Endothelial cell of umbilical vein (primary cell): ENCODE measurements around the gene RABEP1.

ENCODE experiments used
- EZH2 ChIP-seq: IDR thresholded peaks from 2 replicates; pipeline ENCODE4 v1.6.1; 2012; ENCODE audit warnings: borderline replicate concordance, low read depth, mild to moderate bottlenecking, moderate library complexity, low read length, inconsistent platforms; ENCODE audit not compliant: severe bottlenecking
- JUN ChIP-seq: IDR thresholded peaks from 2 replicates; pipeline ENCODE4 v1.6.1; 2011; ENCODE audit warnings: borderline replicate concordance, low read depth; ENCODE audit not compliant: insufficient read length, insufficient read depth
- MYC ChIP-seq: IDR thresholded peaks from one replicate; pipeline ENCODE4 v1.6.1; 2011; ENCODE audit warnings: mild to moderate bottlenecking, low read depth, low read length
- POLR2A ChIP-seq: IDR thresholded peaks from 2 replicates; pipeline ENCODE4 v1.6.1; 2012; ENCODE audit warnings: low read depth, mild to moderate bottlenecking, control low read depth, low read length
- POLR2AphosphoS5 ChIP-seq: IDR thresholded peaks from 2 replicates; pipeline ENCODE4 v1.6.1; 2012; ENCODE audit warnings: low read depth, mild to moderate bottlenecking, control low read depth, low read length, moderate library complexity; ENCODE audit not compliant: insufficient read depth
- TF ChIP-seq, protein P1 (sequence below): IDR thresholded peaks from 2 replicates; pipeline ENCODE4 v1.6.1; 2011; ENCODE audit not compliant: insufficient read depth, insufficient read length
- TF ChIP-seq, protein P2 (sequence below), 2 donors: IDR thresholded peaks; 1 replicate in 1 of 2; 2 replicates in 1 of 2; pipeline ENCODE4 v1.5.1; 2011; ENCODE audit warnings: low read length in 2 of 2, mild to moderate bottlenecking in 2 of 2, moderate library complexity in 2 of 2, control low read depth in 1 of 2, inconsistent platforms in 1 of 2, low read depth in 1 of 2; ENCODE audit not compliant: insufficient read depth in 1 of 2; ENCODE audit errors: extremely low read depth in 1 of 2

GRCh38 chr17:5355421-5356129, 73.5 kb downstream of the RABEP1 start:
- TF ChIP-seq, protein P1, sequence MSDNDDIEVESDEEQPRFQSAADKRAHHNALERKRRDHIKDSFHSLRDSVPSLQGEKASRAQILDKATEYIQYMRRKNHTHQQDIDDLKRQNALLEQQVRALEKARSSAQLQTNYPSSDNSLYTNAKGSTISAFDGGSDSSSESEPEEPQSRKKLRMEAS = no peak
- TF ChIP-seq EZH2 = no peak
- no peak for TF ChIP-seq POLR2A
- TF ChIP-seq, protein P2, sequence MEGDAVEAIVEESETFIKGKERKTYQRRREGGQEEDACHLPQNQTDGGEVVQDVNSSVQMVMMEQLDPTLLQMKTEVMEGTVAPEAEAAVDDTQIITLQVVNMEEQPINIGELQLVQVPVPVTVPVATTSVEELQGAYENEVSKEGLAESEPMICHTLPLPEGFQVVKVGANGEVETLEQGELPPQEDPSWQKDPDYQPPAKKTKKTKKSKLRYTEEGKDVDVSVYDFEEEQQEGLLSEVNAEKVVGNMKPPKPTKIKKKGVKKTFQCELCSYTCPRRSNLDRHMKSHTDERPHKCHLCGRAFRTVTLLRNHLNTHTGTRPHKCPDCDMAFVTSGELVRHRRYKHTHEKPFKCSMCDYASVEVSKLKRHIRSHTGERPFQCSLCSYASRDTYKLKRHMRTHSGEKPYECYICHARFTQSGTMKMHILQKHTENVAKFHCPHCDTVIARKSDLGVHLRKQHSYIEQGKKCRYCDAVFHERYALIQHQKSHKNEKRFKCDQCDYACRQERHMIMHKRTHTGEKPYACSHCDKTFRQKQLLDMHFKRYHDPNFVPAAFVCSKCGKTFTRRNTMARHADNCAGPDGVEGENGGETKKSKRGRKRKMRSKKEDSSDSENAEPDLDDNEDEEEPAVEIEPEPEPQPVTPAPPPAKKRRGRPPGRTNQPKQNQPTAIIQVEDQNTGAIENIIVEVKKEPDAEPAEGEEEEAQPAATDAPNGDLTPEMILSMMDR (IDR thresholded peaks at IDR 0.05; ENCODE audit: extremely low read depth in 1 of 2, insufficient read depth in 1 of 2, low read depth in 1 of 2, low read length in 2 of 2) = no peak
- no peak for TF ChIP-seq POLR2AphosphoS5
- TF ChIP-seq MYC = no peak
- no peak for TF ChIP-seq JUN
